Natural killer cell (primary cell): ENCODE measurements around the gene OR2AE1. TPM values are rescaled to one million over a fixed set of nuclear protein-coding genes. Genes with fewer than 3 reads are reported as not detected.

Source experiments
- ATAC-seq, 3 donors: fragments of 150-1000 bp in 2 of 3; fragments of 200-7000 bp in 1 of 3; cut with Tn5 transposase; 1 replicate in 1 of 3; 2 replicates in 2 of 3; pipeline ENCODE4 v1.10.0; 2021; ENCODE audit warnings: mild to moderate bottlenecking in 2 of 3, moderate library complexity in 2 of 3
- DNase-seq, 2 donors: peaks; one replicate each; pipeline versions ENCODE4 v3.0.0 to v3.0.0-alpha.2; 2013 to 2021; ENCODE audit warnings: mixed read lengths in 1 of 2
- H3K27ac ChIP-seq: one replicate; pipeline ENCODE4 v1.5.1; 2013; ENCODE audit warnings: mild to moderate bottlenecking, low read length
- H3K27me3 ChIP-seq: one replicate; pipeline ENCODE4 v1.6.1; 2013; ENCODE audit warnings: low read length; ENCODE audit not compliant: control insufficient read depth, insufficient read depth
- H3K36me3 ChIP-seq: one replicate; pipeline ENCODE4 v1.6.1; 2013; ENCODE audit warnings: low read length; ENCODE audit not compliant: control insufficient read depth, insufficient read depth
- H3K4me1 ChIP-seq: one replicate; pipeline ENCODE4 v1.6.1; 2013; ENCODE audit warnings: low read length; ENCODE audit not compliant: control insufficient read depth, insufficient read depth
- H3K4me3 ChIP-seq: one replicate; pipeline ENCODE4 v1.5.1; 2013; ENCODE audit warnings: low read length
- H3K9me3 ChIP-seq: one replicate; pipeline ENCODE4 v1.6.1; 2013; ENCODE audit warnings: low read length; ENCODE audit not compliant: control insufficient read depth, insufficient read depth
- H3K27ac Mint-ChIP-seq, 2 donors: one replicate each; pipeline ENCODE4 v1.8.0; 2022; ENCODE audit warnings: mild to moderate bottlenecking in 2 of 2, mixed read lengths in 2 of 2, moderate library complexity in 1 of 2
- H3K27me3 Mint-ChIP-seq, 2 donors: one replicate each; pipeline ENCODE4 v1.8.0; 2022; ENCODE audit warnings: low read depth in 2 of 2, mixed read lengths in 2 of 2
- H3K36me3 Mint-ChIP-seq: one replicate; pipeline ENCODE4 v1.8.0; 2022; ENCODE audit warnings: mixed read lengths
- H3K4me1 Mint-ChIP-seq, 2 donors: one replicate each; pipeline ENCODE4 v1.8.0; 2022; ENCODE audit warnings: mixed read lengths in 2 of 2
- H3K4me3 Mint-ChIP-seq: one replicate; pipeline ENCODE4 v1.8.0; 2022; ENCODE audit warnings: mild to moderate bottlenecking, moderate library complexity, mixed read lengths
- H3K9me3 Mint-ChIP-seq, 2 donors: one replicate each; pipeline ENCODE4 v1.8.0; 2022; ENCODE audit warnings: mixed read lengths in 2 of 2
- CTCF ChIP-seq: fragments of 200-600 bp; IDR thresholded peaks from one replicate; pipeline ENCODE4 v1.8.0; 2022; ENCODE audit warnings: antibody characterized with exemption
- WGBS: methylation state at CpG from one replicate; pipeline ENCODE4 v1.1.7; 2013; ENCODE audit warnings: missing lambda C conversion rate; ENCODE audit not compliant: insufficient coverage; 5-methylcytosine and 5-hydroxymethylcytosine counted together
- intact Hi-C: fragments of 100-400 bp; cut with micrococcal nuclease; formaldehyde crosslinking; loops from one replicate; pipeline ENCODE4 v1.14.2; 2022
- total RNA-seq, 4 donors: library from RNA; stranded (reverse); fragments of 120-200 nt in 1 of 4; gene quantifications; one replicate each; pipeline versions ENCODE4 v1.2.3 to v1.2.4, GENCODE V29; 2013 to 2022

OR2AE1 gene
- total RNA-seq, 3 donors from 2014 or later (not counting 1 experiment from before 2014, with no cell fraction given), result not detected

- Mint-ChIP-seq H3K9me3 (no peaks in the 10 kb centered on the region), H3K36me3 (no peaks in the 10 kb centered on the region), H3K4me1 (no peaks in the 10 kb centered on the region), H3K27me3 (peaks cover 19 to 43% of the 10 kb centered on the region in 2 donors), H3K27ac (no peak overlapping the region), H3K4me3 (no peak overlapping the region)
- no peak for TF ChIP-seq CTCF
- Histone ChIP-seq H3K4me1 (no peaks in the 10 kb centered on the region), H3K27ac (no peak overlapping the region), H3K4me3 (no peak overlapping the region), H3K36me3 (no peaks in the 10 kb centered on the region), H3K9me3 (no peaks in the 10 kb centered on the region), H3K27me3 (no peaks in the 10 kb centered on the region)
- no peak for ATAC-seq
- intact Hi-C loops, result no loop called here
- DNase-seq, result no peak
- WGBS, result 86% methylated on average over 4 of the region's 6 CpGs
Measured at GRCh38 chr7:99848420-99849216, 28.2 kb downstream of the OR2AE1 start.

- H3K4me3 Mint-ChIP-seq, result no peak overlapping the region
Measured at GRCh38 chr7:99844328-99844727, 32.5 kb downstream of the OR2AE1 start.

GRCh38 chr7:99843808-99844207 is 33.0 kb downstream of the OR2AE1 start:
- H3K4me3 ChIP-seq, result no peak overlapping the region
- H3K27ac ChIP-seq, result no peak overlapping the region
- no peaks in the 10 kb centered on the region for H3K36me3 Mint-ChIP-seq
- H3K27me3 Mint-ChIP-seq, result peaks cover 5 to 58% of the 10 kb centered on the region in 2 donors
- H3K4me1 ChIP-seq, result no peaks in the 10 kb centered on the region
- H3K27me3 ChIP-seq, result no peaks in the 10 kb centered on the region
- H3K4me3 Mint-ChIP-seq, result no peak overlapping the region
- H3K4me1 Mint-ChIP-seq, result no peaks in the 10 kb centered on the region
- ATAC-seq, result no peak
- TF ChIP-seq CTCF, result no peak
- DNase-seq, result no peak
- no peak overlapping the region for H3K27ac Mint-ChIP-seq
- 76% methylated on average over 4 of the region's 4 CpGs for WGBS
- no peaks in the 10 kb centered on the region for H3K9me3 Mint-ChIP-seq
- no peaks in the 10 kb centered on the region for H3K9me3 ChIP-seq
- no peaks in the 10 kb centered on the region for H3K36me3 ChIP-seq
- intact Hi-C loops, result no loop called here

More at GRCh38 chr7:99844328-99844727, 32.5 kb downstream of the OR2AE1 start:
- DNase-seq (no peak), ATAC-seq (no peak)
- intact Hi-C loops, result no loop called here
- Histone ChIP-seq H3K36me3 (no peaks in the 10 kb centered on the region), H3K27ac (no peak overlapping the region), H3K9me3 (no peaks in the 10 kb centered on the region), H3K27me3 (no peaks in the 10 kb centered on the region), H3K4me3 (no peak overlapping the region), H3K4me1 (no peaks in the 10 kb centered on the region)
- no peaks in the 10 kb centered on the region for H3K36me3 Mint-ChIP-seq
- peaks cover 7 to 59% of the 10 kb centered on the region in 2 donors for H3K27me3 Mint-ChIP-seq
- no peaks in the 10 kb centered on the region for H3K9me3 Mint-ChIP-seq
- TF ChIP-seq CTCF, result no peak
- WGBS, result no CpG with 5 or more reads among the region's 1 CpG
- H3K4me1 Mint-ChIP-seq, result no peaks in the 10 kb centered on the region
- H3K27ac Mint-ChIP-seq, result no peak overlapping the region

GRCh38 chr7:99842926-99843325 is 33.9 kb downstream of the OR2AE1 start:
- peaks cover 3 to 53% of the 10 kb centered on the region in 2 donors for H3K27me3 Mint-ChIP-seq
- no peaks in the 10 kb centered on the region for H3K9me3 Mint-ChIP-seq
- H3K36me3 Mint-ChIP-seq, result no peaks in the 10 kb centered on the region

More at GRCh38 chr7:99842926-99843325, 33.9 kb downstream of the OR2AE1 start:
- ATAC-seq (no peak), DNase-seq (no peak)
- H3K36me3 ChIP-seq, result no peaks in the 10 kb centered on the region
- Mint-ChIP-seq H3K4me1 (peaks cover 2 to 4% of the 10 kb centered on the region in 2 donors), H3K4me3 (no peak overlapping the region), H3K27ac (no peak overlapping the region)
- no peak for TF ChIP-seq CTCF
- H3K4me1 ChIP-seq, result no peaks in the 10 kb centered on the region
- intact Hi-C loops, result no loop called here
- no CpG with 5 or more reads among the region's 2 CpGs for WGBS
- no peaks in the 10 kb centered on the region for H3K9me3 ChIP-seq
- no peak overlapping the region for H3K4me3 ChIP-seq
- no peak overlapping the region for H3K27ac ChIP-seq
- H3K27me3 ChIP-seq, result no peaks in the 10 kb centered on the region
